Stimulated activated CD8-positive, alpha-beta memory T cell treated with anti-CD3 and anti-CD28 coated beads, Interleukin-7, amount 100 ng/mL, for 1 hour (primary cell): ENCODE results near the gene EPS8L3.

Source experiments
- DNase-seq, 2 donors: peaks; one replicate each; pipeline ENCODE4 v3.0.0-alpha.2; 2020; ENCODE audit warnings: low read depth in 2 of 2

Gene EPS8L3

GRCh38 chr1:109793486-109794318, 30.0 kb upstream of the EPS8L3 start:
- DNase-seq = no peak

GRCh38 chr1:109793089-109793485, 29.4 kb upstream of the EPS8L3 start:
- DNase-seq = no peak

GRCh38 chr1:109792056-109792831, 28.5 kb upstream of the EPS8L3 start:
- no peak for DNase-seq

GRCh38 chr1:109791495-109792043, 27.8 kb upstream of the EPS8L3 start:
- DNase-seq = no peak

- DNase-seq = peak; percentile 60 to 65
These were observed 27.2 kb upstream of the EPS8L3 start for GRCh38 chr1:109790735-109791494.

- DNase-seq = no peak
These were observed 26.6 kb upstream of the EPS8L3 start for GRCh38 chr1:109790329-109790728.

GRCh38 chr1:109789551-109790180, 25.9 kb upstream of the EPS8L3 start:
- DNase-seq = no peak

- no peak for DNase-seq
These were observed 25.2 kb upstream of the EPS8L3 start for GRCh38 chr1:109788695-109789521.

GRCh38 chr1:109787845-109788601, 24.3 kb upstream of the EPS8L3 start:
- DNase-seq = no peak

GRCh38 chr1:109787211-109787844, 23.6 kb upstream of the EPS8L3 start:
- no peak for DNase-seq

- DNase-seq = no peak
These were observed 22.9 kb upstream of the EPS8L3 start for GRCh38 chr1:109786531-109787021.

- no peak for DNase-seq
These were observed 22.4 kb upstream of the EPS8L3 start for GRCh38 chr1:109786112-109786480.

- no peak for DNase-seq
These were observed 21.9 kb upstream of the EPS8L3 start for GRCh38 chr1:109785446-109786111.

- no peak for DNase-seq
These were observed 21.0 kb upstream of the EPS8L3 start for GRCh38 chr1:109784551-109785252.

- no peak for DNase-seq
These were observed 19.7 kb upstream of the EPS8L3 start for GRCh38 chr1:109783436-109783835.

GRCh38 chr1:109782927-109783326, 19.2 kb upstream of the EPS8L3 start:
- DNase-seq = no peak

GRCh38 chr1:109782514-109782913, 18.8 kb upstream of the EPS8L3 start:
- no peak for DNase-seq

- DNase-seq = no peak
These were observed 18.1 kb upstream of the EPS8L3 start for GRCh38 chr1:109781806-109782205.
